Esophagus (tissue), 2 donors: ENCODE measurements around the gene GGTLC1. TPM values are rescaled to one million over a fixed set of nuclear protein-coding genes. Genes with fewer than 3 reads are reported as not detected.

ENCODE experiments used
- H3K27ac ChIP-seq, 2 donors: one replicate each; pipeline ENCODE4 v1.5.1; 2013; ENCODE audit warnings: low read depth in 2 of 2, mild to moderate bottlenecking in 2 of 2, inconsistent platforms in 1 of 2, low read length in 1 of 2, moderate library complexity in 1 of 2
- H3K27me3 ChIP-seq, 2 donors: one replicate each; pipeline ENCODE4 v1.6.1; 2013; ENCODE audit warnings: low read length in 2 of 2, control low read depth in 1 of 2, mild to moderate bottlenecking in 1 of 2; ENCODE audit not compliant: insufficient read depth in 2 of 2, control insufficient read depth in 1 of 2
- H3K36me3 ChIP-seq, 2 donors: one replicate each; pipeline ENCODE4 v1.6.1; 2013; ENCODE audit warnings: low read length in 1 of 2; ENCODE audit not compliant: control insufficient read depth in 2 of 2, insufficient read depth in 2 of 2
- H3K4me1 ChIP-seq, 2 donors: one replicate each; pipeline ENCODE4 v1.6.1; 2013; ENCODE audit warnings: low read length in 1 of 2; ENCODE audit not compliant: control insufficient read depth in 2 of 2, insufficient read depth in 2 of 2
- H3K4me3 ChIP-seq, 2 donors: one replicate each; pipeline ENCODE4 v1.5.1; 2013; ENCODE audit warnings: low read length in 2 of 2, mild to moderate bottlenecking in 2 of 2, low read depth in 1 of 2, moderate library complexity in 1 of 2
- H3K9me3 ChIP-seq, 2 donors: one replicate each; pipeline ENCODE4 v1.6.1; 2013; ENCODE audit warnings: mild to moderate bottlenecking in 2 of 2, low read depth in 1 of 2, low read length in 1 of 2, moderate library complexity in 1 of 2; ENCODE audit not compliant: control insufficient read depth in 2 of 2, insufficient read depth in 1 of 2
- WGBS, 2 donors: extraction: QIAGEN DNeasy Blood & Tissue Kit; methylation state at CpG; one replicate each; pipeline ENCODE4 v1.1.7; 2013; 5-methylcytosine and 5-hydroxymethylcytosine counted together
- polyA plus RNA-seq, 2 donors: library from polyadenylated mRNA; stranded (reverse); fragments of 200-250 nt; gene quantifications; one replicate each; pipeline ENCODE4 v1.2.3, GENCODE V29; 2013
- donor health status: healthy with polysubstance abuse.
- donor health status: Bipolar disorder and iron deficiency.

Gene GGTLC1
- polyA plus RNA-seq, 2 donors, result not detected

DNA sequence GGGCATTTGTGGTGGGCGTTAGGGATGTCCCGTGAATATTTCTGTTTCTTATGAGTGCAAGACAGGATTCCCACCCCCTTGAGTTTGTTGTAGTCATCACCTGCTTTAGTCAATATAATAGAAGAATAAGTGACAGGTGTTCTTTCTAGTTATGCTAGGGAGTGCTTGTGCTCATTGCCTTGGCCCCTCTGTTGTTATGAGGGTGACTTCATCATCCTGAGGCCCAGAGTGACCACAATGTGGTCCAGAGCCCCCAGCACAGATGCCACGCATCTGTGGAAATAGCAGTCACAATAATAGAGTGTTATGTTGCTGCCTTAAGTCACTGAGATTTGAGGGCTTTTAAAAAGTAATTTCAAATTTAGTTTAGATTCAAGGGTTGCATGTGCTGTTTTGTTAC, 42.4 kb downstream of the GGTLC1 start:
- H3K36me3 ChIP-seq, result no peaks in the 10 kb centered on the region
- H3K4me3 ChIP-seq, result no peak overlapping the region
- H3K4me1 ChIP-seq, result no peaks in the 10 kb centered on the region
- 57 to 60% methylated on average over 3 of the region's 3 CpGs for WGBS, 2 donors
- no peaks in the 10 kb centered on the region for H3K27me3 ChIP-seq
- no peaks in the 10 kb centered on the region for H3K9me3 ChIP-seq
- H3K27ac ChIP-seq, result no peak overlapping the region

DNA sequence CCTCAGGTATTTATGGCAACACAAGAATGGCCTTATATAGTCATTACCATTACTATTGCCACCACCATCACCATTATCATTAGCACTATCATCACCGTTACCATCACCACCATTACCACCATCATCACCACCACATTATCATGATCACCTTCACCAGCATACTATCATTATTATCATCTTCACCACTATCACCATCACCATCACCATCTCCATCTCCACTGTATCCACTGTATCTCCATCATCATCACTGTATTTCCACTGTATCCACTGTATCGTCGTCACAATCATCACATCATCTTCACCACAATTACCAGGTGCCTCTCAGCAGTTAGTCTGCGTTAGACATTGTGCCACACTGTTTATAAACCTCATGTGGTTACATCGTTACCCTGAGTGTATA, 45.3 kb downstream of the GGTLC1 start:
- Histone ChIP-seq H3K27ac (no peak overlapping the region), H3K36me3 (no peaks in the 10 kb centered on the region), H3K27me3 (no peaks in the 10 kb centered on the region), H3K4me3 (no peak overlapping the region), H3K4me1 (no peaks in the 10 kb centered on the region), H3K9me3 (no peaks in the 10 kb centered on the region)
- 83 to 88% methylated on average over 5 of the region's 5 CpGs for WGBS, 2 donors

DNA sequence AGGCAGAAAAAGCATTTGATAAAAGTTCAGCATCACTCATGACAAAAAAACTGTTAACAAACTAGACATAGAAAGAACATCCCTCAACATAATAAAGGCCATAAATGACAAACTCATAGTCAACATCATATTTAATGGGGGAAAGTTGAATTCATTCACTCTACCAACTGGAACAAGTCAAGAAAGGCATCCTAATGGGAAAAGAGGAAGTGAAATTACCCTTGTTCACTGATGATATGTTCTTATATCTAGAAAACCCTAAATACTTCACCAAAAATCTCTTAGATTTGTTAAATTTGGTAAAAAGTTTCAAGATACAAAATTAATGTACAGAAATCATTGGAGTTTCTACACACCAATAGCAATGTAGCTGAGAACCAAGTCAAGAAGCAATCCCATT, 48.9 kb downstream of the GGTLC1 start:
- Histone ChIP-seq H3K27me3 (peaks cover 0 to 3% of the 10 kb centered on the region in 2 donors), H3K36me3 (no peaks in the 10 kb centered on the region), H3K27ac (no peak overlapping the region), H3K4me3 (no peak overlapping the region), H3K4me1 (no peaks in the 10 kb centered on the region), H3K9me3 (no peaks in the 10 kb centered on the region)

DNA sequence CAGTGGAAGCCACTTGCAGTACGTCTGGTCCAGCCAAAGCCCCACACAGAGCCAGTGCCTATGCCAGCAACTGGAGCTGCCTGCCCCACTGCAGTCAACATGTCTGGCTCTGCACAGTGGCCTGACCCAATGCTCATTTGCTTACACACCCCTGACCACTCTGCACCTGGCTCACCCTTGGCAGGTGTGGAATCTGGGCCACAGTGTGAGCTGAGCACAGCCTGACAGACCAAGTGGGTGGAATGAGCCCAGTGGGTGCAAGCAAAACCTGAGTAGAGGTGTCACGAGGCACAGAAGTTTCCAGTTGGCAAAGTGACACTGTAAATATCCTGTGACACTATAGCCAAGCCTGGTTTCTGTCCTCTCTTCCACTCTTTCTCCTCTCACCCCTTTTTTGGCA, 49.5 kb downstream of the GGTLC1 start:
- H3K4me1 ChIP-seq, result no peaks in the 10 kb centered on the region
- WGBS, 2 donors, result 50 to 68% methylated on average over 2 of the region's 2 CpGs
- H3K9me3 ChIP-seq, result no peaks in the 10 kb centered on the region
- peaks cover 0 to 3% of the 10 kb centered on the region in 2 donors for H3K27me3 ChIP-seq
- no peaks in the 10 kb centered on the region for H3K36me3 ChIP-seq
- no peak overlapping the region for H3K4me3 ChIP-seq
- H3K27ac ChIP-seq, result no peak overlapping the region

DNA sequence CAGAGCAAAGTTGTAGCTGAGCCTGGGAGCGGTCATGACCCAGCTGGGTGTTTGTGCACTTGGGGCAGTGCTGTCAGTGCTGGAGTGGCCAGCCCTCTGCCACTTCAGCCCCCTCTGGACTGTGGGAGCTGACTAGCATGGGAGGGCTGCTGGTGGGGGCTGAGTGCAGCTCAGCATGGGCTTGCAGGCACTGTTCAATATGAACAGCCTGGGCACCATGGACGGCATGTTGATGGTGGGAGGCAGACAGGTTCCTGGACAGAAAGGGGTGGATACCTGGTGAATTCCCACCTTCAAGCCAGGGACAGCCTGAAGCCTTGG, 50.5 kb downstream of the GGTLC1 start:
- no peaks in the 10 kb centered on the region for H3K9me3 ChIP-seq

DNA sequence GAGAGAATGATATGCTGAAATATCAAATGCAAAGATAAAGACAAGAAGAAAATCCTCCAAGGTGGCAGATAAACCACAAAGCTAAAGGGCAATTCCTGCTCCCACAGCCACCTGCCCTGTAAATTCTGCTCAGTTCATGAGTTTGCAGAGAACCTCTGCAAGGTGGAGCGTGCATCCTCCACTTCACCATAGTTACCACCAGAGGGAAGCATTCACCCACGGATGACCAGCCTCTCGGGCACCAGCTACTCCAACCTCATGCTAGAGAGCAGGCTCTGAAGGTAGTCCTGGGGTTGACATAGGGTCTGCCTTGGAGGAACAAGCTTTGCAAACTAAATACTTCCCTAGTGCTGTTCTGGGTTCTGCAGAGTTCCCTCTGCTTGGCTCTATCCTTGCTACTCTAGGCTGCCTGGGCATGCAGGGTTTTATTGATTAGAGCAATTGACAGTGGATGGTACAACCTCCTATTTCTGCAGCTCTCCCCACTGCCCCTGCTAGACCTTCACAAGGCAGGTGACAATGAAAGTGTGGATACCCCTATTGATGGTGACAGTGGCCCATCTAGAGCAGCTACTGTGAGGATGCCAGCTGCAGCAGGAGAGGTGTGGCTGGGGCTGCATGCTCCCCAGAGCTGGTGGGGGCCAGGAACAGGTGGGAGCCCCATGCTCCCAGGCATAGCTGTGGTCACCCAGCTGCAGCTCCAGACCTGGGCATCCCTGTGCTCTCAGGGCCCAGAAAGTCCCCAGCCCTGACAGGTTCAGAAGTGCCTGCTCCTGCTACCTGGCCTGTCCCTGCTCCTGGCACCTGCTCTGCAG, 51.1 kb downstream of the GGTLC1 start:
- no peak overlapping the region for H3K27ac ChIP-seq
- peaks cover 0 to 3% of the 10 kb centered on the region in 2 donors for H3K27me3 ChIP-seq
- no peaks in the 10 kb centered on the region for H3K36me3 ChIP-seq
- no peaks in the 10 kb centered on the region for H3K4me1 ChIP-seq
- H3K4me3 ChIP-seq, result no peak overlapping the region
- 0 to 2% methylated on average over 3 of the region's 3 CpGs for WGBS, 2 donors
- H3K9me3 ChIP-seq, result no peaks in the 10 kb centered on the region

More for the DNA sequence above, 50.5 kb downstream of the GGTLC1 start:
- Histone ChIP-seq H3K36me3 (no peaks in the 10 kb centered on the region), H3K4me1 (no peaks in the 10 kb centered on the region), H3K27me3 (peaks cover 0 to 3% of the 10 kb centered on the region in 2 donors), H3K4me3 (no peak overlapping the region), H3K27ac (no peak overlapping the region)
- WGBS, 2 donors, result 76 to 88% methylated on average over 2 of the region's 2 CpGs

Other genes starting within 250 kb of the GGTLC1 start
- gene CST1, start 237.8 kb downstream of the GGTLC1 start, polyA plus RNA-seq, result not detected
- under 1 TPM in 1 of 2 donors, not detected in 1; 0.15 TPM for gene CST2, start 162.1 kb downstream of the GGTLC1 start, polyA plus RNA-seq
- gene CST5, start 109.0 kb downstream of the GGTLC1 start, polyA plus RNA-seq, result under 1 TPM in 1 of 2 donors, not detected in 1; 0.16 TPM